OCI-LY1 (cell line): ENCODE measurements around the gene LST1.
A peak's percentile ranks its signal among the peaks of the same experiment; 100 is the strongest.

Experiments
- H2AFZ ChIP-seq: fragments of 200-600 bp; sonication (generic), shearing (Covaris generic); 2 replicates; pipeline ENCODE4 v1.6.0; 2014; ENCODE audit warnings: antibody characterized with exemption, mild to moderate bottlenecking, low read length
- H3F3A ChIP-seq: fragments of 200-600 bp; sonication (generic), shearing (Covaris generic); 2 replicates; pipeline ENCODE4 v1.6.0; 2014; ENCODE audit warnings: mild to moderate bottlenecking, antibody characterized with exemption, low read length, moderate library complexity; ENCODE audit not compliant: insufficient read depth
- H3K27ac ChIP-seq: fragments of 200-600 bp; sonication (generic); 2 replicates; pipeline ENCODE4 v1.5.1; 2014; ENCODE audit warnings: low read length, mixed run types, mild to moderate bottlenecking, low read depth; ENCODE audit not compliant: poor library complexity, severe bottlenecking
- H3K27me3 ChIP-seq: fragments of 200-600 bp; sonication (generic); 2 replicates; pipeline ENCODE4 v1.6.0; 2014; ENCODE audit warnings: antibody characterized with exemption, mild to moderate bottlenecking, low read length, moderate library complexity; ENCODE audit not compliant: insufficient read depth
- H3K36me3 ChIP-seq: fragments of 200-600 bp; sonication (generic); 2 replicates; pipeline ENCODE4 v1.6.1; 2014; ENCODE audit warnings: mild to moderate bottlenecking, antibody characterized with exemption, low read length, moderate library complexity, mixed read lengths; ENCODE audit not compliant: insufficient read depth
- H3K4me1 ChIP-seq: fragments of 200-600 bp; sonication (generic); 2 replicates; pipeline ENCODE4 v1.5.1; 2014; ENCODE audit warnings: mild to moderate bottlenecking, low read length, moderate library complexity; ENCODE audit not compliant: insufficient read depth, severe bottlenecking
- H3K4me2 ChIP-seq: fragments of 200-600 bp; sonication (generic), shearing (Covaris generic); 2 replicates; pipeline ENCODE4 v1.6.1; 2014; ENCODE audit warnings: low read length
- H3K4me3 ChIP-seq: fragments of 200-600 bp; sonication (generic); 2 replicates; pipeline ENCODE4 v1.5.1; 2014; ENCODE audit warnings: low read length, low read depth, mild to moderate bottlenecking, mixed read lengths; ENCODE audit not compliant: poor library complexity, severe bottlenecking
- H3K79me2 ChIP-seq: fragments of 200-600 bp; shearing (Covaris generic); 2 replicates; pipeline ENCODE4 v1.6.1; 2016; ENCODE audit warnings: mixed run types, low read length, mixed read lengths; ENCODE audit not compliant: insufficient read depth
- H3K9ac ChIP-seq: fragments of 200-600 bp; sonication (generic), shearing (Covaris generic); 2 replicates; pipeline ENCODE4 v1.6.1; 2014; ENCODE audit warnings: mild to moderate bottlenecking, low read length, mixed read lengths
- H3K9me2 ChIP-seq: fragments of 200-600 bp; sonication (generic), shearing (Covaris generic); 2 replicates; pipeline ENCODE4 v1.6.1; 2014; ENCODE audit warnings: low read depth, mild to moderate bottlenecking, low read length, mixed read lengths
- H3K9me3 ChIP-seq: fragments of 200-600 bp; shearing (Covaris generic); 2 replicates; pipeline ENCODE4 v1.6.1; 2014; ENCODE audit warnings: low read length, mixed read lengths
- H4K20me1 ChIP-seq: fragments of 200-600 bp; sonication (generic), shearing (Covaris generic); 2 replicates; pipeline ENCODE4 v1.6.0; 2016; ENCODE audit warnings: mild to moderate bottlenecking, low read length; ENCODE audit not compliant: insufficient read depth
- EZH2 ChIP-seq: fragments of 200-600 bp; sonication (generic), shearing (Covaris generic); IDR thresholded peaks from 2 replicates; pipeline ENCODE4 v1.8.0; 2017; ENCODE audit warnings: borderline replicate concordance, mixed run types, mild to moderate bottlenecking, antibody characterized with exemption, low read length, moderate library complexity, mixed read lengths
- TF ChIP-seq, protein P1 (sequence below): fragments of 200-600 bp; sonication (generic), shearing (Covaris generic); IDR thresholded peaks from 2 replicates; pipeline ENCODE4 v1.5.1; 2017; ENCODE audit warnings: mild to moderate bottlenecking, antibody characterized with exemption, low read length, moderate library complexity, mixed read lengths

LST1 gene

GRCh38 chr6:31544676-31545075, 41.4 kb upstream of the LST1 start:
- Histone ChIP-seq H3K4me3 (peak overlapping the region; percentile 64), H3K4me1 (peaks cover 70% of the 10 kb centered on the region), H2AFZ (no peak overlapping the region), H3F3A (no peaks in the 10 kb centered on the region), H3K27ac (peak overlapping the region; percentile 47), H3K36me3 (peaks cover 21% of the 10 kb centered on the region), H3K9me3 (no peaks in the 10 kb centered on the region), H3K4me2 (peak overlapping the region; percentile 92; the same call in 1 of the 2 replicates), H3K9ac (no peak overlapping the region; the same call in 1 of the 2 replicates), H3K27me3 (no peaks in the 10 kb centered on the region), H3K79me2 (peaks cover 21% of the 10 kb centered on the region), H4K20me1 (no peaks in the 10 kb centered on the region), H3K9me2 (no peaks in the 10 kb centered on the region)
- no peak for TF ChIP-seq EZH2
- TF ChIP-seq, protein P1, sequence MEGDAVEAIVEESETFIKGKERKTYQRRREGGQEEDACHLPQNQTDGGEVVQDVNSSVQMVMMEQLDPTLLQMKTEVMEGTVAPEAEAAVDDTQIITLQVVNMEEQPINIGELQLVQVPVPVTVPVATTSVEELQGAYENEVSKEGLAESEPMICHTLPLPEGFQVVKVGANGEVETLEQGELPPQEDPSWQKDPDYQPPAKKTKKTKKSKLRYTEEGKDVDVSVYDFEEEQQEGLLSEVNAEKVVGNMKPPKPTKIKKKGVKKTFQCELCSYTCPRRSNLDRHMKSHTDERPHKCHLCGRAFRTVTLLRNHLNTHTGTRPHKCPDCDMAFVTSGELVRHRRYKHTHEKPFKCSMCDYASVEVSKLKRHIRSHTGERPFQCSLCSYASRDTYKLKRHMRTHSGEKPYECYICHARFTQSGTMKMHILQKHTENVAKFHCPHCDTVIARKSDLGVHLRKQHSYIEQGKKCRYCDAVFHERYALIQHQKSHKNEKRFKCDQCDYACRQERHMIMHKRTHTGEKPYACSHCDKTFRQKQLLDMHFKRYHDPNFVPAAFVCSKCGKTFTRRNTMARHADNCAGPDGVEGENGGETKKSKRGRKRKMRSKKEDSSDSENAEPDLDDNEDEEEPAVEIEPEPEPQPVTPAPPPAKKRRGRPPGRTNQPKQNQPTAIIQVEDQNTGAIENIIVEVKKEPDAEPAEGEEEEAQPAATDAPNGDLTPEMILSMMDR = no peak

DNA sequence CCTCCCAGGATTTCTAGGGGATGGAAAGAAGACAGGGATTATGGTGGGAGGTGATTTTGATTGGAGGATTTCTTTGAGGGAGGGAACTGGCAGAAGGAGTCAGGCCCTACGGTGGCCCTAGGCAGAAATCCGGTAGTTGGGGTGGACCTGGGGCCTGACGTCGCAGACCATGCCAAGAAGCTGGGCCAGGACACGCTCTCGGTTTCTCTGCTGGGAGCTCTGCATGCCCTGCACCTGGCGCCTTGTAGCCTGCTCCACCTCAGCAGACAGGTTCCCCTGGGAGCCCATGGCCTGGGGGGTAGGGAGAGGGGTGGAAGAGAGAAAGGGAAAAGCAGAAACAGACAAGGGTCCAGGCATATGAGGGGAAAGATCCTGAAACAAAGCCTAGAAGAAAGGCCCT, 40.8 kb upstream of the LST1 start:
- Histone ChIP-seq H3K79me2 (peaks cover 15% of the 10 kb centered on the region), H3K4me2 (peak overlapping the region; percentile 92), H3K27ac (peak overlapping the region; percentile 47), H3F3A (no peaks in the 10 kb centered on the region), H2AFZ (no peak overlapping the region), H3K4me1 (peaks cover 68% of the 10 kb centered on the region), H3K9ac (peak overlapping the region; percentile 65; the same call in 1 of the 2 replicates), H3K9me2 (no peaks in the 10 kb centered on the region), H3K27me3 (no peaks in the 10 kb centered on the region), H3K4me3 (peak overlapping the region; percentile 64), H3K36me3 (peaks cover 17% of the 10 kb centered on the region), H3K9me3 (no peaks in the 10 kb centered on the region), H4K20me1 (no peaks in the 10 kb centered on the region)
- TF ChIP-seq EZH2 = no peak
- TF ChIP-seq, protein P1 = no peak

DNA sequence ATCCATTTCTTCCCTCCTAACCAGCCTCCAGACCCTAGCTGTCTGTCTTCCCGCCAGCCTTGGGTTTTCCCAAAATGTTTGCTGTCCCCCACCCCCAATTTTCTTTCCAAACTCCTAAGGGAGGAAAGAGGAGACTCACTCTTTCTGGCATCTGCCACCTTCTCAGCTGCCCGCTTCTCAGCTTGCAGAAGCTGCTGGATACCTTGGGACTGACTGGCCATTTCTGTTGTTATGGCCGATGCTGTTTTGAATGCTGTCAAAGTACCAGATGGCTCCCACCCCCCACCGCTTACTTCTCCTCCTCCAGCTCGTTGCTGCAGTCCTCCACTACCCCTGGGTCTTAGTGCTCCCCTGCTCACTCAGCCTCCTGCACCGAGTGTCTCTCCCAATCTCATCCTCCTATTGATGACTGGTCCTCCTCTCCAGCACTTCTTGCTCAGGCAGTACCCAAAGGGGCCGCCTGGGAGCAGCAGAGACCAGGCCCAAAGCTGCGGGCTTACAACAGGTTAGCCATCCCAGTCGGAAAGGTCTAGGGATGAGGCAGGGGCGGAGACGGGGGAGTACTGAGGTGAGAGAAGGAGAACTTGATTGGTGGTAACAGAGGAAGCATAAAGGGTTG, 39.6 kb upstream of the LST1 start, which contains the start of gene ATP6V1G2:
ATP6V1G2 (minus strand) TSS at position 270 of the 619 bp plus-strand sequence; CDS start at position 221, 49 bp downstream.
- Histone ChIP-seq H3K9ac (peak within 1 kb of the TSS; percentile 77), H3K9me2 (no peaks in the 10 kb centered on the region), H2AFZ (peak within 1 kb of the TSS; percentile 76), H3K4me1 (peaks cover 66% of the 10 kb centered on the region), H3K4me3 (peak within 1 kb of the TSS; percentile 64), H3K79me2 (peaks cover 3% of the 10 kb centered on the region), H3F3A (no peaks in the 10 kb centered on the region), H4K20me1 (no peaks in the 10 kb centered on the region), H3K4me2 (peak within 1 kb of the TSS; percentile 92), H3K27me3 (no peaks in the 10 kb centered on the region), H3K9me3 (no peaks in the 10 kb centered on the region), H3K27ac (peak within 1 kb of the TSS; percentile 75), H3K36me3 (peaks cover 7% of the 10 kb centered on the region)
- TF ChIP-seq EZH2 = no peak
- TF ChIP-seq, protein P1 = peak; percentile 99
